Large intestine (tissue), 3 donors: ENCODE results near the gene ITPK1. TPM values are rescaled to one million over a fixed set of nuclear protein-coding genes. Genes with fewer than 3 reads are reported as not detected.
"Not testable (repeated sequence)": the region's sequence is repeated elsewhere in the genome, so short reads cannot be mapped to it uniquely, and the experiment has no call there.

ENCODE experiments used
- DNase-seq, 2 donors: peaks; one replicate each; pipeline versions ENCODE4 v3.0.0 to v3.0.0-alpha.2; 2013
- H3K27ac ChIP-seq: one replicate; pipeline ENCODE4 v1.5.1; 2013; ENCODE audit warnings: low read length
- H3K27me3 ChIP-seq: 2 replicates; pipeline ENCODE4 v1.6.1; 2013; ENCODE audit warnings: low read length; ENCODE audit not compliant: control insufficient read depth, insufficient read depth
- H3K36me3 ChIP-seq: 2 replicates; pipeline ENCODE4 v1.6.1; 2013; ENCODE audit warnings: low read length; ENCODE audit not compliant: control insufficient read depth, insufficient read depth
- H3K4me1 ChIP-seq: one replicate; pipeline ENCODE4 v1.6.1; 2013; ENCODE audit warnings: low read length; ENCODE audit not compliant: control insufficient read depth, insufficient read depth
- H3K4me3 ChIP-seq: one replicate; pipeline ENCODE4 v1.5.1; 2013; ENCODE audit warnings: low read length
- H3K9me3 ChIP-seq: one replicate; pipeline ENCODE4 v1.6.1; 2013; ENCODE audit warnings: mild to moderate bottlenecking, low read depth, low read length, moderate library complexity; ENCODE audit not compliant: control insufficient read depth
- WGBS: methylation state at CpG from one replicate; pipeline ENCODE4 v1.1.5; 2013; ENCODE audit warnings: low lambda C conversion rate; ENCODE audit not compliant: insufficient coverage; 5-methylcytosine and 5-hydroxymethylcytosine counted together
- polyA plus RNA-seq: library from polyadenylated mRNA; unstranded; fragments of 120-200 nt; gene quantifications from one replicate; pipeline ENCODE4 v1.2.1, GENCODE V29; 2013

Gene ITPK1
- polyA plus RNA-seq, 1 donor: 139 TPM

GRCh38 chr14:93114068-93114710 lies 1.5 kb downstream of the ITPK1 start:
- Histone ChIP-seq H3K4me1 (peaks cover 14% of the 10 kb centered on the region), H3K4me3 (peak overlapping the region; percentile 60), H3K27ac (peak overlapping the region; percentile 87), H3K9me3 (no peaks in the 10 kb centered on the region), H3K27me3 (no peaks in the 10 kb centered on the region), H3K36me3 (no peaks in the 10 kb centered on the region)
- peak in 1 of 2 donors; percentile 49 for DNase-seq
- WGBS: no CpG with 5 or more reads among the region's 18 CpGs

GRCh38 chr14:93113678-93114067 lies 2.1 kb downstream of the ITPK1 start:
- Histone ChIP-seq H3K4me1 (peaks cover 14% of the 10 kb centered on the region), H3K4me3 (peak overlapping the region; percentile 60), H3K27me3 (no peaks in the 10 kb centered on the region), H3K27ac (peak overlapping the region; percentile 87), H3K9me3 (no peaks in the 10 kb centered on the region), H3K36me3 (no peaks in the 10 kb centered on the region)
- DNase-seq: no peak
- WGBS: 100% methylated on average over 1 of the region's 8 CpGs

- Histone ChIP-seq H3K27ac (peak overlapping the region; percentile 87), H3K4me1 (peaks cover 19% of the 10 kb centered on the region), H3K4me3 (peak overlapping the region; percentile 60), H3K36me3 (no peaks in the 10 kb centered on the region), H3K9me3 (no peaks in the 10 kb centered on the region), H3K27me3 (no peaks in the 10 kb centered on the region)
- WGBS: no CpG with 5 or more reads among the region's 15 CpGs
- DNase-seq: peak; percentile 83 to 89
Measured at GRCh38 chr14:93112891-93113677, 2.6 kb downstream of the ITPK1 start.

DNA sequence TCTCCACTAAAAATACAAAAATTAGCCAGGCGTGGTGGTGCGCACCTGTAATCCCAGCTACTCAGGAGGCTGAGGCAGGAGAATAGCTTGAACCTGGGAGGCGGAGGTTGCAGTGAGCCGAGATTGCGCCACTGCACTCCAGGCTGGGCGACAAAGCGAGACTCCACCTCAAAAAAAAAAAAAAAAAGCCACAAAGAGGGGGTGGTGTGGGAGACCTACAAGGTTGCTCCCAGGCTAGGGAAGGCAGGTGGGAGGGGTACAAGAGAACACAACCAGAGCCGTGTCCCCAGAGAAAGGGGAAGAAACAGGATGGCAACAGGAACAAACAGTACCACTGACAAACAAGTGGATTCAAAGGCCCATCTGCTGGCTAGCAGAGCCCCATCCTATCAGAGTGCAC lies 4.2 kb downstream of the ITPK1 start:
- H3K9me3 ChIP-seq, H3K27ac ChIP-seq, H3K4me3 ChIP-seq, H3K36me3 ChIP-seq, H3K27me3 ChIP-seq: not testable (repeated sequence)
- DNase-seq: peak in 1 of 2 donors; percentile 9
- peaks cover 32% of the 10 kb centered on the region for H3K4me1 ChIP-seq
- no CpG with 5 or more reads among the region's 8 CpGs for WGBS

DNA sequence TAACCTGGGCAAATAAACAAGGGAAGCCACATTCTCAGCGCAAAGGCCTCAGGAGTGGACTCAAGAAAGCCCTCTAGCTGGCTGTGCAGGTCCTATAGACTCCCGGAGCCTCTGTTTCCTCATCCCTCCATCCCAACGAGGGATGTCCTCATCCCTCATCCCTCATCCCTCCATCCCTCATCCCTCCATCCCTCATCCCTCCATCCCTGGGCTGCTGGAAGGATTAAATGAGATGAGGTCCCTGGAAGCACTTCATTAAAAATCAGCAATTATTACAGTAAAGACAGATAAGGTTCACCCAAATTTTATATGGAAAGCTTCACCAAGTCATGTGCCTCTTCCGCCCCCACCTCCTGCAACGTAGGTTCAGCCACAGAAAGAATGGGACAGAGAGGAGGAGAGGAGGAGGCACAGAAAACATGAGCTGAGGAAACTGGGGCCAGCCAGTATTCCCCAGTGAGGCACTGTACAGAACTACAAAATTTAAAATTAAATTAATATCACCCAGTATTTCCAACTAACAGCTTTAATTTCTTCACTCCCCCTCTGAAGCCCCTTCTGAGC lies 4.8 kb downstream of the ITPK1 start:
- Histone ChIP-seq H3K9me3 (no peaks in the 10 kb centered on the region), H3K4me3 (no peak overlapping the region), H3K36me3 (no peaks in the 10 kb centered on the region), H3K4me1 (peaks cover 36% of the 10 kb centered on the region), H3K27me3 (no peaks in the 10 kb centered on the region), H3K27ac (no peak overlapping the region)
- DNase-seq: no peak
- WGBS: no CpG with 5 or more reads among the region's 5 CpGs

DNA sequence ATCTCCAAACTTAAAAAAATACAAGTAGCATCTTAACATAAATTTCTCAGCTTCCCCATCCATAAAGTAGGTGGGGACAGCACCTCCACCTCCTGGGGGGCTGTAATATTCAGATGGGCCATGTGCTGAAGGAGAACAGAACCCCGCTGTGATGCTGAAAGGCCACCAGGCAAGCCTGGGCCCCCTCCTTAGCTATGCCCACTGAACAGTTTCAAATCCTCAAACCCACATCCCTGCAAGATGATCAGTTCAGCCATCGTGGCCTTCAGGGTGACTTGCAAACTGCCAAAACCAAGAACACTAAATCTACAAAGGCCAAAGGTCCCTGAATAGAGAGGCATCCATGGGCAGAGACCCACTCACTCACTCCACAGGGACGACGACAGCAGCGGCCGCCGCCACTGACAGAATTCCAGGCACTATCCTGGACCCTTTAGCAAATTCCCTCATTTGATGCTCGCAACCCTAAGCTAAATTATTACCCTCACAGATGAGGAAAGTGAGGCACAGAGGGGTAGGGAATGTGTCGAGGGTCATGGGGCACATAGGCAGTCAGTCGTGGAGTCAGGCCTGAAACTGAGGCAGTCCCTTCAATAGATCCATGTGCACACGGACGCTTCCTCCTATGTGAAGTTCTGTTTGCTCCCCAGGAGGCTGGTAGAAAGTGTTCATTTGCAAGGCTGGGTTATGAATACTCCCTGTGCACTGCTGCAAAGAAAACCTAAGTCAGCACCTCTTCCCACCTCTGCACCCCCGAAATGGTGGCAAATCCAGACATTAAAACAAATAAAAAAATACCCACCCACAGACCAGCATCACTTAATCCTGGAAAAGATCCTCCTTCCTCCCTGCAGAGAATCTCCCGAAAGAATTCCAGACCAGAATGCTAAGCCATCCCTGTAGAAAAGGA lies 5.9 kb downstream of the ITPK1 start:
- Histone ChIP-seq H3K27ac (no peak overlapping the region), H3K4me1 (peaks cover 47% of the 10 kb centered on the region), H3K27me3 (no peaks in the 10 kb centered on the region), H3K36me3 (no peaks in the 10 kb centered on the region), H3K9me3 (no peaks in the 10 kb centered on the region), H3K4me3 (no peak overlapping the region)
- DNase-seq: no peak
- no CpG with 5 or more reads among the region's 14 CpGs for WGBS

GRCh38 chr14:93108105-93108504 lies 7.6 kb downstream of the ITPK1 start:
- Histone ChIP-seq H3K27me3 (no peaks in the 10 kb centered on the region), H3K27ac (peak overlapping the region; percentile 85), H3K9me3 (no peaks in the 10 kb centered on the region), H3K4me1 (peaks cover 57% of the 10 kb centered on the region), H3K36me3 (peaks cover 4% of the 10 kb centered on the region), H3K4me3 (no peak overlapping the region)
- DNase-seq: peak in 1 of 2 donors; percentile 32
- no CpG with 5 or more reads among the region's 4 CpGs for WGBS

- Histone ChIP-seq H3K4me3 (no peak overlapping the region), H3K4me1 (peaks cover 57% of the 10 kb centered on the region), H3K27me3 (no peaks in the 10 kb centered on the region), H3K36me3 (peaks cover 4% of the 10 kb centered on the region), H3K27ac (peak overlapping the region; percentile 85), H3K9me3 (no peaks in the 10 kb centered on the region)
- DNase-seq: peak; percentile 66 to 83
- WGBS: no CpG with 5 or more reads among the region's 11 CpGs
Measured at GRCh38 chr14:93107453-93107852, 8.3 kb downstream of the ITPK1 start.

DNA sequence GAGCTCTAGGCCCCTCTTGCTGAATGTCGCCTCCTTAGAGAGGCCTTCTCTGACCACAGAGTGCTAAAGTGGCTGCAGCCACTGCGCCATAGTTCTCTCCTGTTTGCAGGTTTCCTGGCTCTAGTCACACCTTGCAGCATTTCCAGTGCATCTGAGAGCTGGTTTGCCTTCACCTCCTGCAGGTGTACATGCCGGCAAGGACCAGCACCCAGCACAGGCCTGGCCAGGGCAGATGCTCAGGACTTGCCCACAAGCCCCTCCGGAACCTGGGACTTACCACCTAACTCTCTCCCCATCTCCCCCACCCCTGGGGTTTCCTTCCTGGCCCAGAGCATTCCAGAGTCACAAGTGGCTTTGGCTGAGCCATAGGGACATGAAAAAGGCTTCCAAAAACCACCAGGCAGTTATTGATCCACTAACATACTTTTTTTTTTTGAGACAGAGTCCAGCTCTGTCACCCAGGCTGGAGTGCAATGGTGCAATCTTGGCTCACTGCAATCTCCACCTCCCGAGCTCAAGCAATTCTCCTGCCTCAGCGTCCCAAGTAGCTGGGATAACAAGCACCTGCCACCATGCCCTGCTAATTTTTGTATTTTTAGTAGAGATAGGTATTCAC lies 9.1 kb downstream of the ITPK1 start:
- Histone ChIP-seq H3K27ac (peak overlapping the region; percentile 85), H3K4me1 (peaks cover 65% of the 10 kb centered on the region)

More for the DNA sequence above, 9.1 kb downstream of the ITPK1 start:
- no CpG with 5 or more reads among the region's 6 CpGs for WGBS
- H3K4me3 ChIP-seq: no peak overlapping the region
- peaks cover 4% of the 10 kb centered on the region for H3K36me3 ChIP-seq
- H3K27me3 ChIP-seq: no peaks in the 10 kb centered on the region
- H3K9me3 ChIP-seq: no peaks in the 10 kb centered on the region
- no peak for DNase-seq
